DMS153 (cell line): ENCODE results near the gene RNF17.
"Not testable (repeated sequence)": the region's sequence is repeated elsewhere in the genome, so short reads cannot be mapped to it uniquely, and the experiment has no call there.

Experiments used
- DNase-seq: peaks from one replicate; lab custom pipeline; 2025; lab: John Stamatoyannopoulos, UW

Gene RNF17

GRCh38 chr13:24742977-24743376 lies 21.0 kb upstream of the RNF17 start:
- DNase-seq: no peak

- no peak for DNase-seq
Observed at GRCh38 chr13:24744247-24744646, 19.7 kb upstream of the RNF17 start.

GRCh38 chr13:24745516-24745860 lies 18.5 kb upstream of the RNF17 start:
- no peak for DNase-seq

- DNase-seq: no peak
Observed at GRCh38 chr13:24745861-24746617, 17.9 kb upstream of the RNF17 start.

- DNase-seq: no peak
Observed at GRCh38 chr13:24746618-24747247, 17.2 kb upstream of the RNF17 start.

GRCh38 chr13:24747248-24748060 lies 16.5 kb upstream of the RNF17 start:
- DNase-seq: peak; percentile 21

GRCh38 chr13:24748061-24748400 lies 15.9 kb upstream of the RNF17 start:
- no peak for DNase-seq

- DNase-seq: no peak
Observed at GRCh38 chr13:24759197-24759596, 4.8 kb upstream of the RNF17 start.

GRCh38 chr13:24764276-24764630 lies 284 bp downstream of the RNF17 start:
- no peak for DNase-seq

- DNase-seq: no peak
Observed at GRCh38 chr13:24777171-24777570, 13.2 kb downstream of the RNF17 start.

- DNase-seq: no peak
Observed at GRCh38 chr13:24784319-24784718, 20.4 kb downstream of the RNF17 start.

GRCh38 chr13:24788538-24788937 lies 24.6 kb downstream of the RNF17 start:
- DNase-seq: no peak

- no peak for DNase-seq
Observed at GRCh38 chr13:24802074-24802473, 38.1 kb downstream of the RNF17 start.

- no peak for DNase-seq
Observed at GRCh38 chr13:24821207-24821606, 57.2 kb downstream of the RNF17 start.

GRCh38 chr13:24822640-24823039 lies 58.7 kb downstream of the RNF17 start:
- no peak for DNase-seq

GRCh38 chr13:24823122-24823710 lies 59.2 kb downstream of the RNF17 start:
- DNase-seq: not testable (repeated sequence)

GRCh38 chr13:24827799-24828198 lies 63.8 kb downstream of the RNF17 start:
- DNase-seq: no peak

GRCh38 chr13:24834902-24835510 lies 71.0 kb downstream of the RNF17 start:
- DNase-seq: peak; percentile 44

GRCh38 chr13:24837528-24837927 lies 73.6 kb downstream of the RNF17 start:
- DNase-seq: not testable (repeated sequence)

GRCh38 chr13:24842549-24843274 lies 78.7 kb downstream of the RNF17 start:
- no peak for DNase-seq

GRCh38 chr13:24851546-24851945 lies 87.6 kb downstream of the RNF17 start:
- DNase-seq: no peak

GRCh38 chr13:24854311-24854710 lies 90.3 kb downstream of the RNF17 start:
- no peak for DNase-seq
